KMS-11 (cell line): ENCODE data around the gene PVALEF.

Experiments used
- H2AFZ ChIP-seq: fragments of 200-600 bp; sonication (generic); 2 replicates; pipeline ENCODE4 v1.6.1; 2016; ENCODE audit warnings: antibody characterized with exemption, mixed run types, low read depth
- H3K27ac ChIP-seq: fragments of 200-600 bp; sonication (generic); 2 replicates; pipeline ENCODE4 v1.6.1; 2016; ENCODE audit warnings: mild to moderate bottlenecking, mixed run types
- H3K27me3 ChIP-seq: fragments of 200-600 bp; sonication (generic); 2 replicates; pipeline ENCODE4 v1.6.1; 2017; ENCODE audit warnings: mild to moderate bottlenecking, low read depth, mixed run types, moderate library complexity; ENCODE audit not compliant: insufficient read depth
- H3K36me3 ChIP-seq: fragments of 200-600 bp; sonication (generic); 2 replicates; pipeline ENCODE4 v1.6.1; 2017; ENCODE audit warnings: mild to moderate bottlenecking, mixed run types; ENCODE audit not compliant: insufficient read depth
- H3K4me1 ChIP-seq: fragments of 200-600 bp; sonication (generic); 2 replicates; pipeline ENCODE4 v1.6.1; 2016; ENCODE audit warnings: mild to moderate bottlenecking, low read depth, mixed run types; ENCODE audit not compliant: poor library complexity, severe bottlenecking
- H3K4me2 ChIP-seq: fragments of 200-600 bp; sonication (generic); 2 replicates; pipeline ENCODE4 v1.7.0; 2016; ENCODE audit warnings: mild to moderate bottlenecking, mixed run types
- H3K4me3 ChIP-seq: fragments of 200-600 bp; sonication (generic); IDR thresholded peaks from 2 replicates; pipeline ENCODE4 v1.6.1; 2017; ENCODE audit warnings: low read depth, low read length, mixed read lengths; ENCODE audit not compliant: insufficient read depth
- H3K79me2 ChIP-seq: fragments of 200-600 bp; sonication (generic); 2 replicates; pipeline ENCODE4 v1.6.1; 2016; ENCODE audit warnings: low read depth, mixed run types; ENCODE audit not compliant: insufficient read depth
- H3K9ac ChIP-seq: fragments of 200-600 bp; sonication (generic); 2 replicates; pipeline ENCODE4 v1.6.1; 2016; ENCODE audit warnings: mild to moderate bottlenecking, mixed run types
- H4K20me1 ChIP-seq: fragments of 200-600 bp; sonication (generic); 2 replicates; pipeline ENCODE4 v1.6.1; 2016; ENCODE audit warnings: mild to moderate bottlenecking, mixed run types; ENCODE audit not compliant: insufficient read depth
- TF ChIP-seq, protein P1 (sequence below): fragments of 200-600 bp; sonication (generic); conservative IDR thresholded peaks from 2 replicates; pipeline ENCODE4 v1.6.1; 2017; ENCODE audit warnings: low read depth, mild to moderate bottlenecking, antibody characterized with exemption, low read length, moderate library complexity, mixed read lengths

The PVALEF gene

DNA sequence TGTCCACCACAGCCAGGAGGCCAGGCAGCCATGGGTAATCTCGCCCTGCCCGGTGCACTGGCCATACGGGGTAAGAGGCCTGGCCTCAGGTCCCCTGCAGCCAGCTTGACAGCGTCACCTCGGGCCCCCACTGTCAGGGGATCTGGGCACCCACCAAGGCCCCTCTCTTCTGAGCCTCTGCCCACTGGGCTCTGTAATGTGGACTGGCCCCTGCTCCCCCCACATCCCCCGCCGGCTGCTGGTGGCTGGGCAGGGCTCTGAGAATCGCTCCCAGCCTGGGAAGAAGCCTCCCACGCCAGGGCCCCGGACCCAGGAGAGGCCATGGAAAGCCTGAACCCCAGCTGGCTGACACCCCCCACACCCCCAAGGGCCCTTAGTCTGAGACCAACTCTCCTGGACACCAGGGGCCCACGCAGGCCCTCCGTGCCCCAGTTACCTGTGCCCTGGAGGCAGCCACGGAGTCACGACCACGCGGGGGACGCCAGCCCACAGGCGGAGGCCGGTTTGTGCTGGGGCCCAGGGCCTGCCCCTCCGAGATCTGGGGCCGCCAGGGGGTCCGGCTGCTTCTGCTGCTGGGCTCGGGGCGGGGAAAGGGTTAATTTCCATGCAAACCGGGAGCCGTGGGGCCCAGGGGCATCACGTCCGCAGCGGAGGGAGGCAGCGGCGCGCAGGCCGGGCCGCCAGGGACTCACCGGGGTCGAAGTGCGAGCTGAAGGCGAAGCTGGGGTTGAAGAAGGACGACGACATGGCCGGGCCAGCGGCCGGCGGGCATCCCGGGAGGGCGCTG, at the start of gene PVALEF:
Gene PVALEF (plus strand): TSS at position 262 of the 787 bp plus-strand sequence. CDS start 15,720 bp downstream, outside the sequence.
- no peak within 1 kb of the TSS for H2AFZ ChIP-seq
- H4K20me1 ChIP-seq: no peaks in the 10 kb centered on the region
- H3K27me3 ChIP-seq: peaks cover 91% of the 10 kb centered on the region
- H3K4me1 ChIP-seq: no peaks in the 10 kb centered on the region
- no peak within 1 kb of the TSS for H3K4me2 ChIP-seq
- no peak within 1 kb of the TSS for H3K9ac ChIP-seq
- H3K27ac ChIP-seq: no peak within 1 kb of the TSS
- TF ChIP-seq, protein P1, sequence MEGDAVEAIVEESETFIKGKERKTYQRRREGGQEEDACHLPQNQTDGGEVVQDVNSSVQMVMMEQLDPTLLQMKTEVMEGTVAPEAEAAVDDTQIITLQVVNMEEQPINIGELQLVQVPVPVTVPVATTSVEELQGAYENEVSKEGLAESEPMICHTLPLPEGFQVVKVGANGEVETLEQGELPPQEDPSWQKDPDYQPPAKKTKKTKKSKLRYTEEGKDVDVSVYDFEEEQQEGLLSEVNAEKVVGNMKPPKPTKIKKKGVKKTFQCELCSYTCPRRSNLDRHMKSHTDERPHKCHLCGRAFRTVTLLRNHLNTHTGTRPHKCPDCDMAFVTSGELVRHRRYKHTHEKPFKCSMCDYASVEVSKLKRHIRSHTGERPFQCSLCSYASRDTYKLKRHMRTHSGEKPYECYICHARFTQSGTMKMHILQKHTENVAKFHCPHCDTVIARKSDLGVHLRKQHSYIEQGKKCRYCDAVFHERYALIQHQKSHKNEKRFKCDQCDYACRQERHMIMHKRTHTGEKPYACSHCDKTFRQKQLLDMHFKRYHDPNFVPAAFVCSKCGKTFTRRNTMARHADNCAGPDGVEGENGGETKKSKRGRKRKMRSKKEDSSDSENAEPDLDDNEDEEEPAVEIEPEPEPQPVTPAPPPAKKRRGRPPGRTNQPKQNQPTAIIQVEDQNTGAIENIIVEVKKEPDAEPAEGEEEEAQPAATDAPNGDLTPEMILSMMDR: no peak
- H3K4me3 ChIP-seq: no peak within 1 kb of the TSS
- H3K36me3 ChIP-seq: no peaks in the 10 kb centered on the region
- H3K79me2 ChIP-seq: no peaks in the 10 kb centered on the region

DNA sequence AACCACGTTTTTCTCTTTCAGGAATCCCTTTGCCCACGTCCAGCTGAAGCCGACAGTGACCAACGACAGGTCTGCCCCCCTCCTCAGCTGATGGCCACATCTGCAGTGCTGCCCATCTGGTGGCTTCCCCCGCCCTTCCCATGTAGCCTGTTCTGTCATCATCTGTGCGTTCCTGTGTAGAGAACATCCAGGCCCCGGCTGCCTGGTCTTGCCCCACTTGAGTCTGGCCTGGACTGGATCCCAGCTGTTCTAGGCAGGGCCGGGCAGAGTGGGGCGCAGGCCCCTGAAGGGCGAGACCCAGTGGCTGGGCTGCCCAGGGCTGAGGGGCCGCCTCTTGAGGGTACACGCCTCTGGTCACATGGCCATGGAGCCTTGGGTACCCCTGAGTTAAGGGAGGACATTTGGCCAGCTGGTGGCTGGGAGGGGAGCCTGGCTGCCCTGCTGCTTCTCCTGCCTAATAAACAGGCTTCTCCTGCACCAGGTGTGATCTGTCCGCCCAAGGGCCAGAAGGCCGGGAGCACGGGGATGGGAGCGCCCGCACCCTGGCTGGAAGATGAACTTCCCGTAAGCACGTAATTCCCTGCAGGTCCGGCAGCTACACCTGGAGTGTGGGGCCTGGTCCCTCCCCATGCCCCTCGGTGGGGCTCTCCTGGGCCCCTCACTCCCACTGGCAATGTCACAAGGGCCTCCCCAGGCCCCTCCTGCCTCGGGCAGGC, 49.4 kb upstream of the PVALEF start:
- Histone ChIP-seq H3K4me3 (no peak overlapping the region), H4K20me1 (no peaks in the 10 kb centered on the region), H3K79me2 (no peaks in the 10 kb centered on the region), H3K27me3 (peaks cover 84% of the 10 kb centered on the region), H3K4me1 (no peaks in the 10 kb centered on the region), H3K4me2 (no peak overlapping the region), H3K27ac (no peak overlapping the region), H3K36me3 (no peaks in the 10 kb centered on the region), H2AFZ (no peak overlapping the region), H3K9ac (no peak overlapping the region)
- TF ChIP-seq, protein P1: no peak

DNA sequence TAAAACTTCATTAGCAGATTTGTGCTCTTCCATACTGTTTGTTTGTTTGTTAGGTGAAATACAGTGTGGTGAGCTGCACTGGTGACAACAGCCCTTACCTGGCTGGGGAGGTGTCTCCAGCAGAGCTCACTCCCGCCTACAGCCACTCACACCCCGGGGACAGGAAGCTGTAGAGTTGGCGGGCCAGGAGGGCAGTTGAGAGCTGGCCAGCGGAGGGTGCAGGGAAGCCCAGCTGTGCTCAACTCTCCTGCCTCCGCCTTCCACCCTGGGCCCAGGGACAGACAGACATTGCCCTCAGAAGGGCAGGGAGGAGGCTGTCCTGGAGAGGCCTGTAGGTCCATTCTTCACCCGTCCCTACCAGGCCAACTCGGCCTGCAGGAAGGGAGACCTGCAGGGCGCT, 48.6 kb upstream of the PVALEF start:
- H3K4me1 ChIP-seq: no peaks in the 10 kb centered on the region
- no peaks in the 10 kb centered on the region for H4K20me1 ChIP-seq
- no peak overlapping the region for H3K4me2 ChIP-seq
- H3K36me3 ChIP-seq: no peaks in the 10 kb centered on the region
- H3K79me2 ChIP-seq: no peaks in the 10 kb centered on the region
- TF ChIP-seq, protein P1: no peak
- H3K27me3 ChIP-seq: peaks cover 80% of the 10 kb centered on the region
- no peak overlapping the region for H3K9ac ChIP-seq
- H2AFZ ChIP-seq: no peak overlapping the region
- H3K4me3 ChIP-seq: no peak overlapping the region
- H3K27ac ChIP-seq: no peak overlapping the region

DNA sequence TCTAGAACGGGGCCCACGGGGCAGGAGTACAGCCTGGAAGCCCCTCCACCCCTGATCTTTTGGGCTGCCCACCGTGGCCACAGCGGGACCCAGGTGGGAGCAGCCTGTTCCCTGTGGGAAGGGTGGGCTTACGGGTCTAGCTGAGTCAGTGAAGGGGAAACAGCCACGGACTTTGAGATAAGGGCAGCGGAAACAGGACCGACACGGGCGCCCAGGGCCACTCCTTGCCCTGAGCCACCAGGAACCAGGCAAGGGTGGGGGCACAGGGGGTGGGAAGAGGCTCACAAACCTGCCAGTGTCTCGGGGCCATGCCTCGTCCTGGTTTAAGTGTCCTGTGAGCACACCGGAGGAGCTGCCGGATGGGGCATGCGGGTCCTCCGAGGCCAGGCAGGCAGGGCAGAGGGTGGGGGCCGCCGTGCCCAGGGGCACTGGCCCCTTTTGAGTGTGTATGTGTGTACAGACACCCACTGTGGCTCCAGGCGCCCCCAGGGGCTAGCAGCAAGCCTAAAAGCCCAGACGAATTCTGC, 47.6 kb upstream of the PVALEF start:
- no peaks in the 10 kb centered on the region for H4K20me1 ChIP-seq
- no peaks in the 10 kb centered on the region for H3K79me2 ChIP-seq
- H3K36me3 ChIP-seq: no peaks in the 10 kb centered on the region
- no peak overlapping the region for H3K27ac ChIP-seq
- H3K9ac ChIP-seq: no peak overlapping the region
- TF ChIP-seq, protein P1: no peak
- no peak overlapping the region for H3K4me3 ChIP-seq
- H3K4me2 ChIP-seq: no peak overlapping the region
- peaks cover 70% of the 10 kb centered on the region for H3K27me3 ChIP-seq
- H3K4me1 ChIP-seq: no peaks in the 10 kb centered on the region
- H2AFZ ChIP-seq: no peak overlapping the region
